Kidney (tissue), 14 donors: ENCODE measurements around the gene TACSTD2. TPM values are rescaled to one million over a fixed set of nuclear protein-coding genes. Genes with fewer than 3 reads are reported as not detected.
"Not testable (repeated sequence)": the region's sequence is repeated elsewhere in the genome, so short reads cannot be mapped to it uniquely, and the experiment has no call there.

Experiments used
- DNase-seq, 5 donors: peaks; one replicate each; pipeline ENCODE4 v3.0.0-alpha.2; 2013 to 2020
- FAIRE-seq: peaks from 2 replicates; lab custom pipeline; 2012; peaks lifted over from hg19 to GRCh38; lab: Jason Lieb, UNC
- H3K27ac ChIP-seq, 2 donors: one replicate each; pipeline ENCODE4 v1.7.0; 2013; ENCODE audit warnings: low read depth in 2 of 2, low read length in 2 of 2, inconsistent platforms in 1 of 2
- H3K27me3 ChIP-seq: one replicate; pipeline ENCODE4 v1.7.1; 2013; ENCODE audit warnings: low read length, inconsistent platforms; ENCODE audit not compliant: control insufficient read depth, insufficient read depth
- H3K36me3 ChIP-seq, 3 donors: one replicate each; pipeline versions ENCODE4 v1.7.0 to v1.7.1; 2013; ENCODE audit warnings: low read length in 3 of 3, control low read depth in 1 of 3, inconsistent platforms in 1 of 3; ENCODE audit not compliant: insufficient read depth in 3 of 3, control insufficient read depth in 2 of 3
- H3K4me1 ChIP-seq, 3 donors: one replicate each; pipeline versions ENCODE4 v1.7.0 to v1.7.1; 2013; ENCODE audit warnings: low read length in 3 of 3, inconsistent platforms in 1 of 3, low read depth in 1 of 3; ENCODE audit not compliant: control insufficient read depth in 2 of 3, insufficient read depth in 2 of 3
- H3K4me3 ChIP-seq, 3 donors: one replicate each; pipeline versions ENCODE4 v1.7.0 to v1.8.1; 2013; ENCODE audit warnings: low read length in 3 of 3, control low read depth in 1 of 3, inconsistent platforms in 1 of 3
- H3K9ac ChIP-seq, 3 donors: one replicate each; pipeline versions ENCODE4 v1.7.0 to v1.7.1; 2013; ENCODE audit warnings: low read length in 3 of 3, control low read depth in 1 of 3, inconsistent platforms in 1 of 3
- H3K9me3 ChIP-seq, 3 donors: one replicate each; pipeline versions ENCODE4 v1.7.0 to v1.7.1; 2013; ENCODE audit warnings: low read length in 3 of 3, control low read depth in 1 of 3, inconsistent platforms in 1 of 3; ENCODE audit not compliant: control insufficient read depth in 2 of 3, insufficient read depth in 1 of 3
- CTCF ChIP-seq: IDR thresholded peaks from 3 replicates; pipeline ENCODE4 v1.5.1; 2012; ENCODE audit warnings: mild to moderate bottlenecking, moderate library complexity, borderline replicate concordance; ENCODE audit not compliant: insufficient read depth; ENCODE audit errors: extremely low read depth
- intact Hi-C: fragments of 100-400 bp; cut with DNase I; formaldehyde crosslinking; loops from one replicate; pipeline ENCODE4 v1.11.1; 2022
- polyA plus RNA-seq: library from polyadenylated mRNA; stranded (reverse); fragments of 350-450 nt; fragmentation: Illumina TruSeq; extraction: RNeasy Lipid Tissue Mini Kit (QIAGEN cat#74804); gene quantifications from one replicate; pipeline ENCODE4 v1.2.3, GENCODE V29; 2014; ENCODE audit warnings: low read depth, low replicate concordance; ENCODE audit not compliant: insufficient read depth
- total RNA-seq: library from RNA; stranded (reverse); fragmentation: NEBNext Ultra II Directional; extraction: Animal tissue kit (Norgen Biotek cat#: 25700); gene quantifications from one replicate; pipeline ENCODE4 v1.2.1, GENCODE V29; 2021
- donor health status: control.
- donor health status: control.
- donor health status: control.
- donor health status: control.
- donor health status: control.
- donor health status: DM: yes; HTN: yes; CAD: no.
- donor health status: Normal renal cell carcinoma (clear cell type).

The TACSTD2 gene
- total and polyA plus RNA-seq, 2 donors from 2014 or later: 127 to 502 TPM

GRCh38 chr1:58539553-58539952, 37.5 kb downstream of the TACSTD2 start:
- Histone ChIP-seq H3K27ac (no peak overlapping the region), H3K9me3 (no peaks in the 10 kb centered on the region), H3K27me3 (no peaks in the 10 kb centered on the region), H3K4me1 (no peaks in the 10 kb centered on the region), H3K36me3 (no peaks in the 10 kb centered on the region), H3K4me3 (no peak overlapping the region), H3K9ac (no peak overlapping the region)
- intact Hi-C loops: no loop called here
- no peak for TF ChIP-seq CTCF
- no peak for FAIRE-seq
- no peak for DNase-seq

- Histone ChIP-seq H3K27ac (no peak overlapping the region), H3K36me3 (no peaks in the 10 kb centered on the region), H3K4me3 (no peak overlapping the region), H3K4me1 (no peaks in the 10 kb centered on the region), H3K9ac (no peak overlapping the region), H3K9me3 (no peaks in the 10 kb centered on the region), H3K27me3 (no peaks in the 10 kb centered on the region)
- DNase-seq (no peak), FAIRE-seq (no peak)
- intact Hi-C loops: no loop called here
- no peak for TF ChIP-seq CTCF
Measured at GRCh38 chr1:58538821-58539220, 38.2 kb downstream of the TACSTD2 start.

- H3K9ac ChIP-seq, H3K36me3 ChIP-seq, DNase-seq, H3K27me3 ChIP-seq, FAIRE-seq, intact Hi-C loops, H3K9me3 ChIP-seq, H3K4me1 ChIP-seq, H3K4me3 ChIP-seq, H3K27ac ChIP-seq: not testable (repeated sequence)
Measured at GRCh38 chr1:58531842-58532241, 45.2 kb downstream of the TACSTD2 start.

GRCh38 chr1:58529284-58529683, 47.8 kb downstream of the TACSTD2 start:
- H3K9me3 ChIP-seq: no peaks in the 10 kb centered on the region
- no peak for TF ChIP-seq CTCF
- intact Hi-C loops: no loop called here
- no peak overlapping the region for H3K4me3 ChIP-seq
- H3K4me1 ChIP-seq: no peaks in the 10 kb centered on the region
- H3K27ac ChIP-seq: no peak overlapping the region
- no peaks in the 10 kb centered on the region for H3K27me3 ChIP-seq
- no peak for FAIRE-seq
- H3K9ac ChIP-seq: no peak overlapping the region
- no peaks in the 10 kb centered on the region for H3K36me3 ChIP-seq
- no peak for DNase-seq
